Thyroid gland (tissue), 4 donors: ENCODE data around the gene LARP6.

Experiments
- POLR2A ChIP-seq, 2 donors: fragments of 450-650 bp; IDR thresholded peaks; one replicate each; pipeline ENCODE4 v1.6.1; 2017; ENCODE audit warnings: antibody characterized with exemption in 2 of 2, mild to moderate bottlenecking in 2 of 2, moderate library complexity in 1 of 2
- TF ChIP-seq, protein P1 (sequence below), 6 experiments: fragments of 200-600 bp in 3 of 6; fragments of 450-650 bp in 3 of 6; sonication (generic) in 3 of 6; IDR thresholded peaks; one replicate each; pipeline ENCODE4 v1.5.1; 2016 to 2019; ENCODE audit warnings: antibody characterized with exemption in 6 of 6, mild to moderate bottlenecking in 2 of 6, inconsistent platforms in 1 of 6, moderate library complexity in 1 of 6

DNA sequence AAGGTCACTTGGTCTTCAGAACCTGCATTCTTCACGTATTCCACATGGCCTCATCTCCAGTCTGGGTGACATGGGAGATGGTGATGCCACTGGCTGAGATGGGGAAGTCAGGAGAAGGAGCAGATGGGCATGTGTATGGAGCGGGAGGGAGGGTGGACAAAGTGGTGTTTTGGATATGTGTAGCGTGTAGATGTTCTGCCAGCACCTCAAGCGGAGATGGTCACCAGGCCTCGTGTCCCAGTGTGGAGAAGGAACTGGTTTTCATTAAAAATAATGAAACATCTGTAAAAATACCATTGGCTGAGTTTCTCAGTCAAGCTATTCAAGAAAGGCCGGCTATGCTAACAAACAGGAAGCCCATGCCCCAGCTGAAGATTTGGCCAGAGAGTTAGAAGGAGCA is 26.2 kb downstream of the LARP6 start:
- TF ChIP-seq, protein P1, sequence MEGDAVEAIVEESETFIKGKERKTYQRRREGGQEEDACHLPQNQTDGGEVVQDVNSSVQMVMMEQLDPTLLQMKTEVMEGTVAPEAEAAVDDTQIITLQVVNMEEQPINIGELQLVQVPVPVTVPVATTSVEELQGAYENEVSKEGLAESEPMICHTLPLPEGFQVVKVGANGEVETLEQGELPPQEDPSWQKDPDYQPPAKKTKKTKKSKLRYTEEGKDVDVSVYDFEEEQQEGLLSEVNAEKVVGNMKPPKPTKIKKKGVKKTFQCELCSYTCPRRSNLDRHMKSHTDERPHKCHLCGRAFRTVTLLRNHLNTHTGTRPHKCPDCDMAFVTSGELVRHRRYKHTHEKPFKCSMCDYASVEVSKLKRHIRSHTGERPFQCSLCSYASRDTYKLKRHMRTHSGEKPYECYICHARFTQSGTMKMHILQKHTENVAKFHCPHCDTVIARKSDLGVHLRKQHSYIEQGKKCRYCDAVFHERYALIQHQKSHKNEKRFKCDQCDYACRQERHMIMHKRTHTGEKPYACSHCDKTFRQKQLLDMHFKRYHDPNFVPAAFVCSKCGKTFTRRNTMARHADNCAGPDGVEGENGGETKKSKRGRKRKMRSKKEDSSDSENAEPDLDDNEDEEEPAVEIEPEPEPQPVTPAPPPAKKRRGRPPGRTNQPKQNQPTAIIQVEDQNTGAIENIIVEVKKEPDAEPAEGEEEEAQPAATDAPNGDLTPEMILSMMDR (IDR thresholded peaks at IDR 0.05): no peak
- TF ChIP-seq POLR2A (IDR thresholded peaks at IDR 0.05): no peak
